Right cardiac atrium (tissue), 5 donors: ENCODE results near the gene CLEC6A. TPM values are rescaled to one million over a fixed set of nuclear protein-coding genes. Genes with fewer than 3 reads are reported as not detected.
"Not testable (repeated sequence)": the region's sequence is repeated elsewhere in the genome, so short reads cannot be mapped to it uniquely, and the experiment has no call there.

Experiments
- ATAC-seq, 2 donors: fragments of 200-7000 bp; cut with Tn5 transposase; one replicate each; pipeline versions ENCODE4 v1.8.0 to v1.9.1; 2020; ENCODE audit warnings: moderate library complexity in 2 of 2, mild to moderate bottlenecking in 1 of 2
- DNase-seq, 3 donors: peaks; one replicate each; pipeline ENCODE4 v3.0.0-alpha.2; 2020
- H3K27ac ChIP-seq: one replicate; pipeline ENCODE4 v1.5.1; 2013; ENCODE audit warnings: mild to moderate bottlenecking, low read length, control low read depth, moderate library complexity
- H3K27me3 ChIP-seq: one replicate; pipeline ENCODE4 v1.6.1; 2013; ENCODE audit not compliant: control insufficient read depth, insufficient read depth
- H3K4me1 ChIP-seq: one replicate; pipeline ENCODE4 v1.6.1; 2013; ENCODE audit warnings: low read length; ENCODE audit not compliant: control insufficient read depth, insufficient read depth
- H3K4me3 ChIP-seq: one replicate; pipeline ENCODE4 v1.5.1; 2013; ENCODE audit warnings: low read length, control low read depth
- H3K9me3 ChIP-seq: one replicate; pipeline ENCODE4 v1.6.1; 2013; ENCODE audit warnings: low read length; ENCODE audit not compliant: control insufficient read depth
- WGBS: extraction: QIAGEN DNeasy Blood & Tissue Kit; methylation state at CpG from one replicate; pipeline ENCODE4 v1.1.7; 2013; 5-methylcytosine and 5-hydroxymethylcytosine counted together
- intact Hi-C, 4 donors: fragments of 100-400 bp; cut with DNase I; formaldehyde crosslinking; loops; one replicate each; pipeline versions ENCODE4 v1.11.0 to v1.14.0; 2022 to 2023
- polyA plus RNA-seq: library from polyadenylated mRNA; stranded (reverse); fragments of 200-250 nt; gene quantifications from one replicate; pipeline ENCODE4 v1.2.3, GENCODE V29; 2013
- total RNA-seq, 4 donors: library from RNA; stranded (reverse); fragmentation: NEBNext Ultra II Directional; extraction: Animal tissue kit (Norgen Biotek cat#: 25700); gene quantifications; one replicate each; pipeline ENCODE4 v1.2.1, GENCODE V29; 2021
- donor health status: healthy with polysubstance abuse.
- donor health status: DM: no; HTN: yes; CAD: no.
- donor health status: DM: no; HTN: no; CAD: no.
- donor health status: DM: no; HTN: yes; CAD: no; lungs with severe emphysema.
- donor health status: DM: yes; HTN: yes; CAD: no.

Gene CLEC6A
- total and polyA plus RNA-seq, 5 donors = not detected

DNA sequence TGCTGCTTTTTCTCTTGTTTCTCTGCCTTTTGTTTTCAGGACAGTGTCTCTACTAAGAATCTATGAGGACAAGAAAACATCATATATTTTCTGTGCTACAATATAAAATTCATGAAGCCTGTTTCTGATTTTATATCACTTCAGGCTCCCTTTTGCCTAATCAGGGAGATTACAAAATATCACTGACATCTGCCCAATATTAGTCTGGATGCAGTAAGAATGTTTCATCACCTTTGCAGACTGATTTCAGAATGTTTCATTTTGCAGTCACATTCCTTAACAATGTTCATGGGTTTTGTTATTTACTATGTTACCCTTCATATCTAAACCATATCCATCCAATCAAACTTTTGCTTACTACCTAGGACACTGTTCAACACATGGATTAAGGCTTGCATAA, 491 bp upstream of the CLEC6A start:
- Histone ChIP-seq H3K4me1 (no peaks in the 10 kb centered on the region), H3K27ac (no peak overlapping the region), H3K4me3 (no peak overlapping the region), H3K9me3 (no peaks in the 10 kb centered on the region), H3K27me3 (no peaks in the 10 kb centered on the region)
- ATAC-seq = no peak
- intact Hi-C loops = no loop called here
- DNase-seq = no peak

DNA sequence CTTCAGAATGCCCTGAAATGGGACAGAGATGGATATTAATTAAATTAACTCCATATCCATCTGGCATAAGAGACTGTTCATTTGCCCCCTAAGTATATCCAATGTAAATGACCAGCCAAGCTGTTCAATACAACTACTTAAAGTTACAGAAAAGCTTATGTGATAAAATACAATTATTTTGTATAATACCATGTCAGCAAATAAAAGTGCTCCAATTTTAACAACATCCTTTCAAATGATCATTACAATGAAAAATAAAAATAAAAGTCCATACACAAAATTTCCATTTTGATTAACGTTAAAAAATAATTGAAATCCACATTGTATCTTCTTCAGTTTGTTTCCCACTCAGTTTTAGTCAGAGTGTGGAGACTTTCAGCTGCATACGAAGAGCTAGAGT, 5.7 kb downstream of the CLEC6A start:
- Histone ChIP-seq H3K9me3 (no peaks in the 10 kb centered on the region), H3K27me3 (no peaks in the 10 kb centered on the region), H3K27ac (no peak overlapping the region), H3K4me1 (no peaks in the 10 kb centered on the region), H3K4me3 (no peak overlapping the region)
- intact Hi-C loops = no loop called here
- DNase-seq (no peak), ATAC-seq (no peak)
- WGBS = 70% methylated on average over 2 of the region's 2 CpGs

DNA sequence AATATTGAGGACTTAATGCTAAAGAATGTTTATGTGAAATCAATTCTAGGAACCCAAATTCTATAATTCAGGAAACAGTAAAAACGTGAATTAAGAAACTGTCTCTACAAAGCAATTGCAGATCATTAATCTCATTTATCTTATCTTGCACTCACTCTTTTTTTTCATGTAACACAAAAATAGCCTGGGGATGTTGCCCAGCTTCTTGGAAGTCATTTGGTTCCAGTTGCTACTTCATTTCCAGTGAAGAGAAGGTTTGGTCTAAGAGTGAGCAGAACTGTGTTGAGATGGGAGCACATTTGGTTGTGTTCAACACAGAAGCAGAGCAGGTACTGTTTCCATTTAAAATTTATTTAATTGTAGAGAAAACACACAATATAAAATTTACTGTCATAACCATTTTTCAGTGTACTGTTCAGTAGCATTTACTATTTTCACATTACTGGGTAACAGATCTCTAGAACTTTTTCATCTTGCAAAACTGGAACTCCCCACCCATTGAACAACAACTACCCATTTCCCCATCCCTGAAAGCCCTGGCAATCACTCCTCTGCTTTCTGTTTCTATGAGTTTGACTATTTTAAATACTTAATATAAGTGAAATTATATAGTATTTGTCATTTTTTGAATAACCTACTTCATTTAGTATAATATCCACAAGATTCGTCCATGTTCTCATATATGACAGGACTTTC, 9.7 kb downstream of the CLEC6A start:
- Histone ChIP-seq H3K4me1 (no peaks in the 10 kb centered on the region), H3K4me3 (no peak overlapping the region), H3K9me3 (no peaks in the 10 kb centered on the region), H3K27ac (no peak overlapping the region), H3K27me3 (no peaks in the 10 kb centered on the region)
- ATAC-seq (no peak), DNase-seq (no peak)
- WGBS = under 1% methylated on average over 2 of the region's 2 CpGs
- intact Hi-C loops = no loop called here

DNA sequence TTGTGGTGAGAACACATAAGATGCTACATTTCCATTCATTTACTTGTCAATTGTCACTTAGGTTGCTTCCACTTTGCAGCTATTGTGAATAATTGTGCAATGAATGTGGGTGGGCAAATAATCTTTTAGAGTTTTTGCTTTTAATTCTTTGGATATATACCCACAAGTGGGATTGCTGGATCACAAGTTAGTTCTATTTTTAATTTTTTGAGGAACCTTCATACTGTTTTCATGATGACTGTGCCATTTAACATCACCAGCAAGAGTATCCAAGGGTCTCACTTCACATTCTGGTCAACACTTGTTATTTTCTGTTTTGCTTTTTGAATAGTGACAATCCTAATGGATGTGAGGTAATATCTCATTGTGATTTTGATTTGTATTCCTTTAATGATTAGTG, 10.5 kb downstream of the CLEC6A start:
- intact Hi-C loops = no loop called here
- Histone ChIP-seq H3K4me1 (no peaks in the 10 kb centered on the region), H3K27ac (no peak overlapping the region), H3K4me3 (no peak overlapping the region), H3K27me3 (no peaks in the 10 kb centered on the region), H3K9me3 (no peaks in the 10 kb centered on the region)
- ATAC-seq (no peak), DNase-seq (no peak)

DNA sequence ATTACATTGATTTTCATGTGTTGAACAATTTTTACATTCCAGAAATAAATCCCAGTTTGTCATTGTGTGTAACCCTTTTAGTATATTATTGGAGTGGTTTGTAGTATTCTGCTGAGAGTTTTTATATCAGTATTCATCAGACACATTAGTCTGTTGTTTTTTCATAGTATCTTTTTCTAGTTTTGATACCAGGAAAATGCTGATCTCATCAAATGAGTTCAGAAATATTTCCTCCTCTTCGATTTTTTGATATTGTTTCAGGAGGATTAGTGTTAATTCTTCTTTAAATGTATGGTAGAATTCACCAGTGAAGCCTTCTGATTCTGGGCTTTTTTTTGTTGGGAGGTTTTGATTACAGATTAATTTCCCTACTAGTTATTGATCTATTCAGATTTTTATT, 15.3 kb downstream of the CLEC6A start:
- Histone ChIP-seq H3K27me3 (no peaks in the 10 kb centered on the region), H3K9me3 (no peaks in the 10 kb centered on the region), H3K4me3 (no peak overlapping the region), H3K4me1 (no peaks in the 10 kb centered on the region), H3K27ac (no peak overlapping the region)
- intact Hi-C loops = no loop called here
- ATAC-seq (no peak), DNase-seq (no peak)
- 70% methylated on average over 1 of the region's 1 CpG for WGBS

DNA sequence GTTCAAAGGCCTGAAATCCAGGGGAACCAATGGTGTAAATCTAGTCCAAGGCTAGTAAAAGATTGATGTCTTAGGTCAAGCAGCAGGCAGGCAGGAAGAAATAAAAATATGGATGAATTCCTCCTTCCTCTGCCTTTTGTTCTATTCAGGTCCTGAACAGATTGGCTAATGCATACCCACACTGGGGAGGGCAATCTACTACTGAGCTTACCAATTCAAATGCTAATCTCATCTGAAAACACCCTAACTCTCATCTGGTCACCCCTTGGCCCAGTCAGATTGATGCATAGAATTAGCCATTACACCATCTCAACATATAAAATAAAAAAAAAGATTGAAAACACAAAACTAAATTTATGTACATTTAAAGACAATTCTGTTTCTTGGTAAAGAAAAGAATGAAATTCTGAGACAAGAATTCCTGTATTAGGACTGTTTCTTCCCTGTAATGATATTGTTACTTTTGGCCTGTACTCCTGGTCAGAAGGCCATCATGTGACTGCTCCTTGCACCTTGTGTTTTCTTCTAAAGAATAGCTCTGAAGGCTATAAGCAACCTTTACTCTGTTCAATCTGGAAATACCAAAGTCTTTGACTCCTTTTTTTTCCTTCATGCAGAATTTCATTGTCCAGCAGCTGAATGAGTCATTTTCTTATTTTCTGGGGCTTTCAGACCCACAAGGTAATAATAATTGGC, 19.9 kb downstream of the CLEC6A start:
- Histone ChIP-seq H3K9me3 (no peaks in the 10 kb centered on the region), H3K4me3 (no peak overlapping the region), H3K4me1 (no peaks in the 10 kb centered on the region), H3K27me3 (no peaks in the 10 kb centered on the region), H3K27ac (no peak overlapping the region)
- ATAC-seq (no peak), DNase-seq (no peak)
- intact Hi-C loops = no loop called here

DNA sequence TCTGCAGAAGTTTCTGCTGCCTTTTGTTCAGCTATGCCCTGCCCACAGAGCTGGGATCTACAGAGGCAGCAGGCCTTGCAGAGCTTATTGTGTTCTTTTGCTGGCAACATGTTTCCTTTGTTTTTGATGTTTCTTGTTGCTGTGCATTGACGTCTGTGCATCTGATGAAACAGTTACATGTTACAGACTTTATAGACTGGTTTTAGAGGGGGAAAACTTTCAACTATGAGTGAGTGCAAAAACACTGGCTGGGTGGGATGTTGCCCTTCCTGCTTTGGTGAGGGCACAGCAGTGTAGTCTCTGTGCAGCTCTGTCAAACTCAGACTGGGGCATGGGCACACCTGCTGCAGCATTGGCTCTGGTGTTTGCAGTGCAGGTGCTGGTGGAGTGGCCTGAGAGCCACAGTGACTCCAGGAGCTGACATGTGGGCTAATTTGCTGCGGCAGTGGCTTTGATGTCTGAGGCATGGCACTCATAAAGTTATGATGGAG, 26.9 kb downstream of the CLEC6A start:
- Histone ChIP-seq H3K27ac (no peak overlapping the region), H3K27me3 (no peaks in the 10 kb centered on the region), H3K4me3 (no peak overlapping the region), H3K9me3 (no peaks in the 10 kb centered on the region), H3K4me1 (no peaks in the 10 kb centered on the region)
- no peak for ATAC-seq
- WGBS = 71% methylated on average over 2 of the region's 2 CpGs
- intact Hi-C loops = no loop called here
- no peak for DNase-seq

DNA sequence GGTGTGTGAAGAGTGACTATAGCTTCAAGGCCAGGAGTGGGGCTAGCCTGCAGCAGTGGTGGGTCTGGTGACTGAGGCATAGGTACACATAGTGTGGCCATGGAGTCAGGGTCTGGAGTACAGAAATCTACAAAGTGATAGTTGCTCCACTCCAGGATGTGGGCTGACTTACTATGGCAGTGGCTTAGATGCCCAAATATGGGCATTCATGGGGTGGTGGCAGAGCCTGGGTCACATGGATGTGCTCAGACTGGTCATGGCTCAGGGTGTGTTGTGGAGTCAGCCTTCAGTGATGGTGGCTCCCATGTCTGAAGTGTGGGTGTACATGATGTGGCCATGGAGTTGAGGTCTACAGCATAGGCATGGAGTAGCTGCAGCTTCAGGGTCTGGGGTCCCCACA, 27.3 kb downstream of the CLEC6A start:
- peak in 1 of 3 donors; percentile 25 for DNase-seq
- Histone ChIP-seq H3K4me1 (no peaks in the 10 kb centered on the region), H3K9me3 (no peaks in the 10 kb centered on the region), H3K27ac (no peak overlapping the region), H3K4me3 (no peak overlapping the region), H3K27me3 (no peaks in the 10 kb centered on the region)
- intact Hi-C loops = no loop called here
- ATAC-seq = peak in 1 of 2 donors; percentile 20

DNA sequence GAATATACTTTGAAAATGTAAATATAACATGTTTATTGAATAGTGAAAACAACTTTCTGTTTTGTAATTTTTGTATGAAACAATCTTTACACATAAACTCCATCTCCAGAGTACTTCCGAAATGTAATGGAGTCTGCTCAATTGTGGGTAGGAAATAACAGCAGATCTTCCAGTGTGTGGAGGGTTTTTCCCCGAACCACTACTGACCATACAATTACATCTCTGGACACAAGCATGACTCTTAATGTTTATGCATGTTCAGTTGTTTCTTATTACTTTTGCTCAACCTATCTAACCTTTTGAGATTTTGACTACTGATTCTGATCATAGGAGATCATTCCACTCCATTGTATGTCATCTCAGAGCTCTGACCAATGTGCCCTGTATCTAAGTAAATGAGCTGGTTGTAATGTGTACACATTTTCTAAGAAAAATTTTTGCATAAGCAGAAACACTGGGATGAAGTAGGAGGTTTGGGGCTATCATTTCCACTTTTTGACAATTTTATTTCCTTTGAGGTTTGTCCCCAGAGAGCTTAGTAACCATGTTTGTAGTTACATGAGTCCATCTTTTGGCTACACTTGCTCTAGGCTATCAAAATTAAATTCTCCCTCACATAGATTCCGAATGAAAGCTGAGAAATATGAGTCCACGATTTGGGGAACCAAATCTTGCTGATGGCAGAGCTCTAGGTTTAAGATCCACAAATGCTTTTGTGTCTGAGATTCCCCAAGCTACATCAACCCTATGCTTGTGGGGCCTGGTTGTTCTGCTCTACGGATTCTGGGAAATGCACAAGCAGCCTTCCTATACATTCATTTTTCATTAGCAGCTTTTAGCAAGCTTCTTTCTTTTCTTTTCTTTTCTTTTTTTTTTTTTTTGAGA, 36.1 kb downstream of the CLEC6A start:
- Histone ChIP-seq H3K27ac (no peak overlapping the region), H3K4me1 (no peaks in the 10 kb centered on the region), H3K4me3 (no peak overlapping the region), H3K27me3 (no peaks in the 10 kb centered on the region), H3K9me3 (no peaks in the 10 kb centered on the region)
- no peak for DNase-seq
- WGBS = 72% methylated on average over 5 of the region's 5 CpGs
- no peak for ATAC-seq
- intact Hi-C loops = no loop called here

DNA sequence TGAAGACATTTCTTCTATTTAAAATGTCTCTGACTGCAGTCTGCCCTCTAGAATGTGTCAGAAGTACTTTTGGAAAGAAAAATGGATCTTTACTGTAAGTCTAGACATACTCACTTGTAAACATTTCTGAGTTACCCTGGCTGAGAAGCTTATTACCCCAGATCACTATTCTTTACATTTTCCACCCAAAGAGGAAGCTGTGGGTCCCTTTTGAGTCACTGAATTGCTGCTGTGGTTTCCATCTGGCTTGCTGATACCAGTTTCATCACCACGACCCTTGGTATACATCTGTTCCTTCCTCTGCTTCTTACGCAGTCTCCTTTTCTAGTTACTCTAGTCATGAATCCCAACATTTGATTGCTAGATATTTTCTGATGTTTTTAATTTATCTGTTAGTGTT, 37.3 kb downstream of the CLEC6A start:
- no peak overlapping the region for H3K27ac ChIP-seq
- intact Hi-C loops = no loop called here
- no peak overlapping the region for H3K4me3 ChIP-seq
- DNase-seq (no peak), ATAC-seq (peak; percentile 29 to 63)
- H3K9me3 ChIP-seq = no peaks in the 10 kb centered on the region
- H3K27me3 ChIP-seq = no peaks in the 10 kb centered on the region
- no peaks in the 10 kb centered on the region for H3K4me1 ChIP-seq
- WGBS = 36% methylated on average over 2 of the region's 2 CpGs

DNA sequence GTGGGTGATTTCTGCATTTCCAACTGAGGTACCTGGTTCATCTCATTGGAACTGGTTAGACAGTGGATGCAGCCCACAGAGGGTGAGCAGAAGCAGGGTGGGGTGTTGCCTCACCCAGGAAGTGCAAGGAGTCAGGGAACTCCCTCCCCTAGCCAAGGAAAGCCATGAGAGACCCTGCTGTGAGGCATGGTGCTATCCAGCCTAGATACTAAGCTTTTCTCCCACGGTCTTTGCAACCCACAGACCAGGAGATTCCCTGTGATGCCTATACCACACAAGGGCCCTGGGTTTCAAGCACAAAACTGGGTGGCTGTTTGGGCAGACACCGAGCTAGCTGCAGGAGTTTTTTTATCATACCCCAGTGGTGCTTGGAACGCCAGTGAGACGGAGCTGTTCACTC, 39.9 kb downstream of the CLEC6A start:
- DNase-seq, H3K4me3 ChIP-seq, intact Hi-C loops, ATAC-seq, H3K27me3 ChIP-seq, H3K27ac ChIP-seq, H3K9me3 ChIP-seq, H3K4me1 ChIP-seq: not testable (repeated sequence)
- 82% methylated on average over 4 of the region's 4 CpGs for WGBS
